T-helper 2 cell (primary cell): ENCODE measurements around the gene RNF32.
"Not testable (repeated sequence)": the region's sequence is repeated elsewhere in the genome, so short reads cannot be mapped to it uniquely, and the experiment has no call there.

Source experiments
- DNase-seq, 5 experiments: peaks; one replicate each; pipeline versions ENCODE4 v3.0.0 to v3.0.0-alpha.2; 2012 to 2022

RNF32 gene

DNA sequence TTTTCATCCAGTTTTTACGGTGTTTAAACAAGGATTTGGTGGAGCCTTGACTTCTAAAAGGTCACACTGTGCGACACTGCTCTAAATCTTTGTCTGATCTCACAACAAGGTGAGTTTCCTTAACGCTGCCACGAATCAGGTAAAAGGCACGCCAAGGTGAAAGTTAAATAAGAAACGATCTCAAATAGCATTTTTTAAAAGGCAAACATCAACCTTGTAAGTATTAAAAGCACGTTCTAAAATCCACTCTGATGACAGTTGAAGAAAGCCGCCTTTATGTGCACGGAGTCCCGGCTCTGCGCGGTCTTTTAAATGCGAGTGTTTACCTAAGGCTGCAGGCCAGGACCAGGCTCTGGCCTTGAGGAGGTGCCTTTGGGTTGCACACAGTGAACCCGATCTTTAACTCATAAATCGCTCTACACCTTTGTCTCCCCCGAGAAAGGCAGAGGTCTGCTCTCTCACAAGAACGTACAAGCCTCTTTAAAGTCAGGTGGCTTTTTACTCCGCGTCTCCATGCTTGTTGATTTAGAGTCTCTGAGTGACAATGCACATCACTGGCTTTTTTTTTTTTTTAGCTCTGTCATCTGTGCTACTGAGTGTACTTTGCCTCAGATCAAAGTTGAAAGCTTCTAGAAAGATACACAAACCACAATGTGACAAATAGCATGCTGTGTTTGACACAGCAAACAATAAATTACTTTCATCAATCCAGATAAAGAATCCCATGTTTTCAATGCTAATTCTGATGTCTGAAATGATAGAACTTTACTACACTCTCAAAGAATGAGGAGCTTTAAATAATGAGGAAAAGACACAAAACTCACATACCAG lies 25.9 kb upstream of the RNF32 start:
- DNase-seq: peak in 1 of 5 experiments; percentile 70

DNA sequence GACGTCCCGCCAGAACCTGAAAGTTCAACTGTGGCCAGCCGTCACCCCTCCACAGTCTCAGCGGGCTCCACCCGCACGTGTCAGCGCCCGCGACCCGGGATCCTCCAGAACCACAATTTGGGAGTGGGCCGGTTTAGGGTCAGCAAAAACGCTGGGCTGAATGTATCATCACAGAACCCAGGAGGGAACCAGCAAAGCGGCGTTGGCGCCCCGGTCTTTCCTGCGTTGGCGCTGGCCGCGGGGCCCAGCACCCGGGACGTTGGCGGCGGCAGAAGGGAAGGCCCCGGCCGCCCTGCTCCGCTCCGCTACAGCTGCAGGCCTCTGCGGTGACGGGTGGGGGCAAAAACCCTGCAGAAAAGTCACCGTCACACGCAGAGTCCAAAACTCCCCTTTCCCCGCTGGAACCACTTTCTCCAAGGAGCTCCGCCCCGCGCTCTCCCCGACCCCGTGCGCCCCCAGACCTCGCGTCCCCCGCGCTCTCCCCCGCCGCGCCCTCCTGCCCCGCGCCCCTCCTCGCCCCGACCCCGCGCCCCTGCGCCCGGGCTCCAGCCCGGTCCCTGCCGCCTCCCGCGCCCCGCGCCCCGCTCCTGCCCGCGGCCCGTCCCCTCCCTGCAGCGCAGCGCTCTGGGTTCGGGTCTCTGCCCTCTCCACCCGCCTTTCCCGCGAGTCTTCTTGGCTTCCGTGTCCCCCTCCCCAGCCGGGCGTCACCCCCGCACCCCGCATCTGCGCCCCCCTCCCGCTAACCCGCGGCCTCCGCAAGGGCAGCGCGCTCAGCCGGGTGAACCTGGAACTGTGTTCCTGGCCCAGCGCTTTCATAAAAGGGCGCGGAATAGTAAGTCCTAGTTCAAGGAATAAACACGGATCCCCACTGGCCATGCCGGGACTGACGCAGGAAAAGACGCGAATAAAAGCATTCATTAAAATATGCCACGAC lies 24.0 kb upstream of the RNF32 start:
- DNase-seq: peak in 1 of 5 experiments; percentile 63

DNA sequence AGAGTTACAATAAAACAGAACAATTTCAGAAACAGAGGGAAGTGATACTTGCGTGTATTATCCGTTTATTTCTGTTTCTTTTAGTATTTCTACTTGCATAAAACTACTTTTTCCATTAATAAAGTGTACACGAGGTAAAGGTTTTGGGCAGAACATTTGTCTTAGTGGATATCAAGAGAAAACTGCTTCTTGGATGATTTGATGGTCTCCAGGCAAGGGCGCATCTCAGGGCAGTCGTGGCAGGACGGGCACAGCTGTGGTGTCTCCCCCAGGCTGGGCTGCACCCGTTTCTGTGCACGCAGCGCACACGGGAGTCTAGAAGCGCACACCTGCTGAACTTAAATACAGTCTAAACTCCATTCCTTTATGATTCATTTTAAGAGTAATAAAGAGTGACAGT lies 23.4 kb upstream of the RNF32 start:
- DNase-seq: no peak

DNA sequence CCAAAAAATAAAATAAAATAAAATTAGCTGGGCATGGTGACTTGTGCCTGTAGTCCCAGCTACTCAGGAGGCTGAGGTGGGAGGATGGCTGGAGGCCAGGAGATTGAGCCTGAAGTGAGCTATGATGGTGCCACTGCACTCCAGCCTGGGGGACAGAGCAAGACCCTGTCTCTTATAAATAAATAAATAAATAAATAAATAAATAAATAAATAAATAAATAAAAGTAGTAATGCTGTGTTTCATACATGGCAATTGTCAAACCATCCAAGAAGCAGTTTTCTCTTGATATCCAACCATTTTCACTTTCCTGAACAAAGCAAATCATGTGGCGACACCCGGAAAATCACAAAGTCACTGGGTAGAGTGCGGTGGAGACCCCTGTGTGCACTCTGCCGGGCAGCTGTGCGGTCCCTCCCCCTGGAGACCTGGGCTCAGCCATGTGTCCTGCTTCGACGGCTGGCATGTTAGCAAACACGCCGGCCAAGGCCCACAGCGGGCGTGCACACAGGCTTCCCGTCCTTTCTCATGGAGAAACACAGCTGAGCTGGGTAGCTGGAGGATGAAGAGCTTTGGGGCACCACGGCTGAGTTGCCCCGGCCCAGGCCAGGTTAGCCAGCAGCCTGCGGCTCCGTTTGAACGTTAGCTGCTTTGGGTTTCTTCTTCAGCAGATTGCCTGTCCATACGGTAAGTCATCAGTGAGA lies 22.3 kb upstream of the RNF32 start:
- no peak for DNase-seq

DNA sequence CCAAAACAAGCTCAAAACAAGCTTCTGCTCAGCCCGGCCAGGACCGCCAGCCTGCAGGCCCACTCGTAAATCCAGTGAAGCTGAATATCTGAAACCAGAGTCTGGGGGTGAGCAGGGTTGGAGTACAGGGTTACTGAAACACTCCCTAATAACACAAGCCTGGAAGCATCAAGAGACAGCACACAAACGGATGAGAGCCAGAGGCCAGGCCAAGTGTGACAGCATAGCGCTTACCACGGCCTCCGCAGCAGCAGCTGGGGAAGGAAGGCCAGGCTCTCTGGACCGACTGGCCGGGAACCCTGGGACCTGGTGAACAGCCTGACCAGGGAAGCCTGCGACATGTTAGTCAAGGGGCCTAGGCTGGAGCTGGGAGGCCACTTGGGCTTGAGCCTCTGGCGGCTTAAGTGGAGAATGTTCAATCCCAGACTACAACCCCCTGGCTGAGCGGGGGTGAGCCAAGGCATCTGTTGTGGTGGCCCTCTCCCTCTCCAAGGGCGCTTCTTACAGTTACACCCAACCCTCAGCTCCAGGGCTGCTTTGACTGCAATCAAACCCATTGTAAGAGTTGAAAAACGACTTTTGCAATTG lies 21.7 kb upstream of the RNF32 start:
- no peak for DNase-seq

DNA sequence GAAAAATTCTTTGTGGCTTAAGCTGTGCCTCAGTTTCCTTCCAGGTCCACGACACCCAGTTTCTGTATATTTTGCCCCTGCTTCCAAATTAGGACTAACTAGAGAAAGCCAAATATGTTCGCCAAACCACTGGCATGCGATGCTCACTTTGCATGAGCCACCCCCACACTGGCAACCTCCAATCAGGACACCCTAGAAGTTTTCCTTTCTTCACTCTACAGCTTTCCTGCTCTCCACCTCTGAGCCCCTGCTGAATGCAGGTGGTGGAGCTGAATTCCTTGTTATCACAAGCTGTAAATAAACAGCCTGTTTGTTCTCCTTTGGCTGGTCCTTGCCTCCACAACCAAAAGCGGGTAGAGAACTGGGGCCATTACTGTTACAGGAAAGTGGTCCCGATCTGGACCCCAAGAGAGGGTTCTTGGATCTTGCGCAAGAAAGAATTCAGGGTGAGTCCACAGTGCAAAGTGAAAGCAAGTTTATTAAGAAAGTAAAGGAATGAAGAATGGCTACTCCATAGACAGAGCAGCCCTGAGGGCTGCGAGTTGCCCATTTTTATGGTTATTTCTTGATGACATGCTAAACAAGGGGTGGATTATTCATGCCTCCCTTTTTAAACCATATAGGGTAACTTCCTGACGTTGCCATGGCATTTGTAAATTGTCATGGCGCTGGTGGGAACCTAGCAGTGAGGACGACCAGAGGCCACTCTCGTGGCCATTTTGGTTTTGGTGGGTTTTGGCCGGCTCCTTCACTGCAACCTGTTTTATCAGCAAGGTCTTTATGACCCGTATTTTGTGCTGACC lies 20.9 kb upstream of the RNF32 start:
- not testable (repeated sequence) for DNase-seq

DNA sequence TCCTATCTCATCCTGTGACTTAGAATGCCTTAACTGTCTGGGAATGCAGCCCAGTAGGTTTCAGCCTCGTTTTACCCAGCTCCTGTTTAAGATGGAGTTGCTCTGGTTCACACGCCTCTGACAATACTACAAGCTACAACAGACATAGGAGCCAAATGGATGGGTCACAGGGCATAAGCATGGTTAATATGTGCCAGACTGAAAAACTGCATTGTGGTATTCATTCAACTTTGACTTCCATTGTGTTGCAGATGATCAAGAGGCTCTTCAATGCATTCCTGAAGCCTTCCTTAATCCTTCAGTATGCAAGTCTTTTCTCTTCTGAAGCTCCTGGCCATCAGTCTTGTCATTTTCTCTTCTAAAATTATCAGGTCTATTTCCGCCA lies 20.3 kb upstream of the RNF32 start:
- no peak for DNase-seq

DNA sequence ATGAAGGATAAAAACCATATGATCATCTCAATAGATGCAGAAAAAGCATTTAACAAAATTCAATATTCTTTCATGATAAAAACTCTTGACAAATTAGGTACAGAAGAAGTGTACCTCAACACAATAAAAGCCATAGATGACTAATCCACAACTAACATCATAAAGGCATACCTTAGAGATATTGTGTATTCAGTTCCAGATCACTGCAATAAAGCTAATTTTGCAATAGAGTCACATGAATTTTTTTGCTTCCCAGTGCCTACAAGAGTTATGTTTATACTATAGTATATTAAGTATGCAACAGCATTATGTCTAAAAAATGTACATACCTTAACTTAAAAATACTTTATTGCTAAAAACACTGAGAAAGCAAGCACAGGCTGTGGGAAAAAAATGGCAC lies 18.9 kb upstream of the RNF32 start:
- DNase-seq: no peak

DNA sequence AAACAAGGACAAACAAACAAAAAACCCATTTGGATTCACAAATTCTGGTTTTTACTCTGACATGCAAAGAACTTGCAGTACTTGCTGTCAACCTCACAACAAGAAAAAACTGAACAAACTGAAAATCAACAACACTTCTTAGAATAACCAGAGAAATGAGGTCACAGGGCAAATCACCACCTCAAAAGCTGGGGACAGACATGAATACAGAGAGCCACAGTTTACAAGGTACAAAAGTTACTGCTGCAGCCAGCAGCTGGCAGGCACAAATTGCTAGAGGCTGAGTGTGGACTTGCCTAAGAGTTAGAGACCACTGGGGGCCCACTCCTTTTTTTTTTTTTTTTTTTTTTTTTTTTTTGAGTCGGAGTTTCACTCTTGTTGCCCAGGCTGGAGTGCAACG lies 15.0 kb upstream of the RNF32 start:
- DNase-seq: peak in 1 of 5 experiments; percentile 91

DNA sequence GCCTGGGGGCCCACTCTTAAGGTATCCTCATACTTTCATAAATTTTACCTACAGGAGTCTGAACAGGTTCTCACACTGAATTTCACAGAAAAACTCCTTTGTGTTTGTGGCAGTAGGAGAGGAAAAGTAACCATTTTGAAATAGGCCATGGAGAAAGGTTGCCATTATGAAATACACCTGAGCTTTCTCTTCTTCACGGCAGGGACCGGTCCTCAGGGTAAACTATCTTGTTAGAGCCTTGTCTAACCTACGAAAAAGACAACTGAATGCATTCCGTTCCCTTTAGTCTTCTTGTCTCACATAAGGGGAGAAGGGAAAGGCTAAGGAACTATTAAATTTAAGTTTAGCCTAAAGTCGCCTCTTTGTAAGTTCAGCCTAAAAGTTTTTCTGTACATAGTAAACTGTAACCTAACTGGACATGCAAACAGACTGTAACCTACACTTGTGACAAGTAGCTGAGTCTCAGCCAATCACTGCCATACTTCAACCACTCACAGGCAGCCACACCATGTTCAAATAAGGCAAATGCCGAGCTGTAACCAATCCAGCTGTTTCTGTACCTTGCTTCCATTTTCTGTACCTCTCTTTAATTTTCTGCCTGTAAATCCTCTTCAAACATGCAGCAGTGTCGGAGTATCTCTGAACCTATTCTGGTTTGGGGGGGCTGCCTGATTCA lies 14.2 kb upstream of the RNF32 start:
- no peak for DNase-seq

DNA sequence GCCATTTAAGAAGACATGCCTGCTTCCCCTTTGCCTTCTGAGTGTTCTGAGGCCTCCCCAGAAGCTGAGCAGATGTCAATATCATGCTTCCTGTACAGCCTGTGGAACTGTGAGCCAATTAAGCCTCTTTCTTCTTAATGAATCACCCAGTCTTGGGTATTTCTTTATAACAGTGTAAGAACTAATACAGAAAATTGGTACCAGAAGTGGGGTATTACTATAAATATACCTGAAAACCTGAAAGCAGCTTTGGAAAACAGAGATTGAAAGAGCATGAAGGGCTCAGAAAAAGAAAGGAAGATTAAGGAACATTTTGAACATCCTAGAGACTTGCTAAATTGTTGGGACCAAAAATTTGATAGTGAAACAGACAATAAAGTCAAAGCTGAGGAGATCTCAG lies 12.0 kb upstream of the RNF32 start:
- no peak for DNase-seq

DNA sequence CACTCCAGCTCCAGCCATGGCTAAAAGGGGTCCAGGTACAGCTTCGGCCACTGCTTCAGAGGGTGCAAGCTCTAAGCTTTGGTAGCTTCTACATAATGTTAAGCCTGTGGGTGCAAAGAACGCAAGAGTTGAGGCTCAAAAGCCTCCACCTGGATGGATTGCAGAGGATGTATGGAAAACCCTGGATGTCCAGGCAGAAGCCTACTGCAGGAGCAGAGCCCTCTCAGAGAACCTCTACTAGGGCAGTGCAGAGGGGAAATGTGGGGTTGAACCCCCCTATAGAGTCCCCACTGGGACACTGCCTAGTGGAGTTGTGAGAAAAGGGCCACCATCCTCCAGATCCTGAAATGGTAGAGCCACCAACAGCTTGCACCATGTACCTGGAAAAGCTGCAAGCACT lies 10.7 kb upstream of the RNF32 start:
- DNase-seq: no peak

DNA sequence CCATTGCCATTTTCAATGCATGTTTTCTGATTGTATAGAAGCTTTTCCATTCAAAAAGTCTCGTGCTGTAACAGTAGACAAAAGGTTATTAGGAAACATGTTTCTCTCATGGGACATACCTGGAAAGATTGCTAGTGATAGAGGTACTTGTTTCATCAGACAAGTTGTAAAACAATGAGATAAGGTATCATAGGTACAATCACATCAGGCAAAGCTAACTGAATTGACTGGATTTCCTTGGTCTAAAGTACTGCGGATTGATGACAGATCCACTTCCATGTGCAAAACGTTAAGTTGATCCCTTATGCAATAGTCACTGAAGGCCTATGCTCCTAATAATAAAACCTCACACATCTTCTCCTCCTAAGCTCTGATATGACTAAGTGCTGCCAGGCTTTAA lies 6.5 kb upstream of the RNF32 start:
- DNase-seq: no peak

DNA sequence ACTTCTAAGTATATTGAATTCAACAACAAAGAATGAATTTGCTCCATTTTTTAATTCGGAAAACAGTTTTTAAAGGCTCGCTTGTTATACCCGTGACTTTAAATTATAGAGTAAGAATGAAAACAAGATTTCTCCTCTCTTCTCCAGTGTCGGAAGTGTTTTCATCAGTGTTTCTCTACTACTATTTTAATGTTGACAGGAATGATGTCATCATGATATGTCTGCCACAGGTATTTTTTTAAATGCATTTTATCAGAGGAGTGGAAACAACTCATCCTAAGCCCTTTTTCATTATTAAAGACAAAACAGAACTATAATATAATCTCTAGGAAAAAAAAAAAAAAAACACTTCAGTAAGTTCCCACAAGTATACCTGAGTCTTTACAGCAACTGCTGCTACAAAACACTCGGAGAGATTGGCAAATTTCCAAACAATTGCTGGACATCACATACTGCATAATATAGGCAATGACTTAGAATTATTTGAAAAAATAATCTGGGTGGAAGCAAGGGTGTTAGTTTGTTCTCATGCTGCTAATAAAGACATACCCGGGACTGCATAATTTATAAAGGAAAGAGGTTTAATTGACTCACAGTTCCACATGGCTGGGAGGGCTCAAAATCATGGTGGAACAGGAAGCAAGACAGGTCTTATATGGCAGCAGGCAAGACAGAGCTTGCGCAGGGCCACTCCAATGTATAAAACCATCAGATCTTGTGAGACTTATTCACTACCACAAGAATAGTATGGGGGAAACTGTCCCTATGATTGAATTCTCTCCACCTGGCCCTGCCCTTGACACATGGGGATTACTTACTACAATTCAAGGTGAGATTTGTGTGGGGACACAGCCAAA lies 4.8 kb upstream of the RNF32 start:
- DNase-seq: no peak

DNA sequence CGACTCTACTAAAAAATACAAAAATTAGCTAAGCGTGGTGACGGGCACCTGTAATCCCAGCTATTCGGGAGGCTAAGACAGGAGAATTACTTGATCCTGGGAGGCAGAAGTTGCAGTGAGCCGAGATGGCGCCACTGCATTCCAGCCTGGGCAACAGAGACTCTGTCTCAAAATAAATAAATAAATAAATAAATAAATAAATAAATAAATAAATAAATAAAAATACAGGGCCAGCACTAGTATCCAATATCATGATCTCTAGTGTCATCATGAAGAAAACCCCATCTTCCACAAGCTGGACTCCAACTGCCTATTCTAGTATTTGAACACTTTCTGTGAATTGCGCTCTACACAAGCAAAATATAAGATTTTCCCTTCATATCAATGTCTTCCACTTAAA lies 3.5 kb upstream of the RNF32 start:
- DNase-seq: not testable (repeated sequence)

DNA sequence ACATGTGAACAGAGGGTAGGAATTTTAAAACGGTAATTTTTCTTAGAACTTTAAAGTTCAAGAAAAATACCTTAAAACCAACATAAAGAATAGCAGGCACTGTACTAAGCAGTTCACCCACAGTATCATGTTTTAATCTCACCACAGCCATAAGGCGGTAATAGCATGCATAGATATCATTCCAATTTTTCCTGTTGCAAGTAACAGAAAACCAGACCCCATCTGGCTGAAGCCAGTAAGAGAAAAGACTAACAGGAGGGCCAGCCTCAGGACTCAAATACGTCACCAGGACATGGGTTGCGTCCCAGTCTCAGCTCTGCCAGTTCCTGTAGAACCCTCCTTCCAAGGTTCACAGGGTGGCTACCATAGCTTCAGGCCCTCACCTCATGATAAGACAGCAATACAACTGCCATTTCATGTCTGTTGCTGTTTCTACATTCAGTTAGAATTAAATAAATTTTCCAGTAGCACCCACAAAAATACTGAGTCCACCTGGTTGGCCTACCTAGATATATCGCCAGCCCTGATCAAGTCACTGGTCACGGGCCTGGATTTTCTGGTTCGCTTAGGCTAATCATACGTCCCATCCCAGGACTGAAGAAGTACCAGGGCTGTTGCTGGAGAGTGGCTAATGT lies 2.0 kb upstream of the RNF32 start:
- DNase-seq: no peak

DNA sequence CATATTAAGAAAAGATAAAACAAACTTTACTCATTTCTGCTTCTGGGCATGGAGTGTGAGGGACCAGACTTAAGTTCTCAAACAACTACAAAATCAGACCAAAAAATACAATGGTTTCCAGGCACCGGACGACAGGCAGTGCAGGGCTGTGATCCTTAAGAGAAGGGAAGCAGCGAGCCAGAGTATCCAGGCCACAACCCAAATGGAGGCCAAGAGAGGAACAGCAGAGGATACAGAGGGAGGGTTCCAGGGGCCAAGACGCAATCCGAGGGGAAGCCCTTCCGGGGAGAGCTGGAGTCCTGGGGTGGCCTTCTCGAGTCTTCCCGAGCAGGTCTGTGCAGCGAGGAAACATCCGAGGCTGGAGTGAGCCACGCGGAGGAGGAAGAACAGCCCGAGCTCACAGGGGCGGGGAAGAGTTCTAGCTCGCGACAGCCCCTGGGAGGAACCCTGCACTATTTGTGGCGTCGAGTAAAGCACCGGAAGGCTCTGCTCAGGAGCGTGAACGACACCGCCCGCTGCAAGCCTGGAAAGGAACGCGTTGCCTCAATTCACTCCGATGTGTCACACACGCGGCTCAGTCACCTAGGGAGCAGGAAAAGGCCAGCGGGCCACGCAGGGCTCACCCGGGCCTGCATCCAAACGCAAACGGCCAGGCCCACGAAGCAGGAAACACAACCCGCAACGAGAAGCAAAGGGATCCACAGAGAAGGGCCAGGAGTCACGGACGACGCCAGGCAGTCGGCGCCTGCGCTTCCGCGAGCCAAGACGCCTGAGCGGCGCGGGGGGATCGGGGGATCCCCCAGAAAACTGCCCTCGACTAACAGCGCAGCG lies 933 bp upstream of the RNF32 start:
- no peak for DNase-seq

DNA sequence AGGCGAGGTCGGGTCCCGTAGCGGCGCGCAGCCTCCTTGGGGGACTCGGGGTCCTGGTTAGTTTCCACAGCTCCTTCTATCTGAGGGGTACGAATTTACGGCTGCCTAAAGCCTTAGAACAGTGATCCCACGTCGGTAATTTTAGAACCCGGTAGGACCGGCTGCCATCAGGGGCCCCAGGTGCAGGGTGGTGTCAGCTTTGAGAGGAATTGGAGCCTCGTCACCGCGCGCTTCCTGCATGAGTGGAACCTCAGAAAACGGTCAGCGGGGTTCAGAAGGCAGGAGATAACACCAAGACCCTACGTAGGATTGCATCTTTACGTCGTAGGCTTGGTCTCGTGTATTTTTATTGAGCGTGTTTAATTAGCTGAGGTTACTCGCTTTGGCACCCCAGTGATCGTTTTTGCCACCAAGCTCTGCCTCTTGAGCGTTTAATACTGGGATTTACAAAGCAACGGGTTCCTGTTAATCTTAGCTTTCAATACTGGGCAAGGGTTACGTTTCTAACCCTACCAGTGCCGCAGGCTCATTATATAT lies 443 bp downstream of the RNF32 start:
- DNase-seq: peak in 4 of 5 experiments; percentile 22 to 91 (median 46)
